ENCODE data around the gene RCAN2. TPM values are rescaled to one million over a fixed set of nuclear protein-coding genes. Genes with fewer than 3 reads are reported as not detected.

The RCAN2 gene
- total and polyA plus RNA-seq, 8 donors: 1.7 to 19.0 (median 3.4) TPM

DNA sequence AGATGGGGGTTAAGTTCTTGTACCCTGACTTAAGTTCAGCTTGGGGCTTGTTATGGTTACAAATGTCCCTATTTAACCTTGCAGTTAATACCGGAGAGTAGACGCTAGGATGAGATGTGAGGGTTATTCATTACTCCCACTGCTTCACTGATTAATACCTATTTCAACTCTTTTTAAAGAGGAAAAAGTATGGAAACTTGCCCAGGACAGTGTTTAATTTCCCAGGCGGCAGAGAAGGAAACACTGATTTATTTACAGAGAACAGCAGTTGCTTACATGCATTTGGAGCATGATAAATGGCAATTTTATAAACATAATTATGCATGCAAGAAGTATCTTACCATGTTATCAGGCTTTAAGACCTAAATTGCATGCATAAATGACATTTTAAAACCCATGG, 137.7 kb downstream of the RCAN2 start:
- H3K27me3 ChIP-seq: no peaks in the 10 kb centered on the region
- no peak for DNase-seq
- no peak overlapping the region for H3K27ac ChIP-seq
- H3K4me3 ChIP-seq: no peak overlapping the region
- TF ChIP-seq, protein P1, sequence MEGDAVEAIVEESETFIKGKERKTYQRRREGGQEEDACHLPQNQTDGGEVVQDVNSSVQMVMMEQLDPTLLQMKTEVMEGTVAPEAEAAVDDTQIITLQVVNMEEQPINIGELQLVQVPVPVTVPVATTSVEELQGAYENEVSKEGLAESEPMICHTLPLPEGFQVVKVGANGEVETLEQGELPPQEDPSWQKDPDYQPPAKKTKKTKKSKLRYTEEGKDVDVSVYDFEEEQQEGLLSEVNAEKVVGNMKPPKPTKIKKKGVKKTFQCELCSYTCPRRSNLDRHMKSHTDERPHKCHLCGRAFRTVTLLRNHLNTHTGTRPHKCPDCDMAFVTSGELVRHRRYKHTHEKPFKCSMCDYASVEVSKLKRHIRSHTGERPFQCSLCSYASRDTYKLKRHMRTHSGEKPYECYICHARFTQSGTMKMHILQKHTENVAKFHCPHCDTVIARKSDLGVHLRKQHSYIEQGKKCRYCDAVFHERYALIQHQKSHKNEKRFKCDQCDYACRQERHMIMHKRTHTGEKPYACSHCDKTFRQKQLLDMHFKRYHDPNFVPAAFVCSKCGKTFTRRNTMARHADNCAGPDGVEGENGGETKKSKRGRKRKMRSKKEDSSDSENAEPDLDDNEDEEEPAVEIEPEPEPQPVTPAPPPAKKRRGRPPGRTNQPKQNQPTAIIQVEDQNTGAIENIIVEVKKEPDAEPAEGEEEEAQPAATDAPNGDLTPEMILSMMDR (IDR thresholded peaks at IDR 0.05): no peak
- peaks cover 0 to 13% (median 4%) of the 10 kb centered on the region in 3 donors for H3K4me1 ChIP-seq
- WGBS, 2 donors: 42 to 52% methylated on average over 3 of the region's 3 CpGs
- ATAC-seq: peak in 3 of 4 donors; percentile 15 to 64 (median 53)
- no peaks in the 10 kb centered on the region for H3K36me3 ChIP-seq
- H3K9me3 ChIP-seq: no peaks in the 10 kb centered on the region
- intact Hi-C loops (cut with DNase I): no loop called here
- FAIRE-seq: no peak

DNA sequence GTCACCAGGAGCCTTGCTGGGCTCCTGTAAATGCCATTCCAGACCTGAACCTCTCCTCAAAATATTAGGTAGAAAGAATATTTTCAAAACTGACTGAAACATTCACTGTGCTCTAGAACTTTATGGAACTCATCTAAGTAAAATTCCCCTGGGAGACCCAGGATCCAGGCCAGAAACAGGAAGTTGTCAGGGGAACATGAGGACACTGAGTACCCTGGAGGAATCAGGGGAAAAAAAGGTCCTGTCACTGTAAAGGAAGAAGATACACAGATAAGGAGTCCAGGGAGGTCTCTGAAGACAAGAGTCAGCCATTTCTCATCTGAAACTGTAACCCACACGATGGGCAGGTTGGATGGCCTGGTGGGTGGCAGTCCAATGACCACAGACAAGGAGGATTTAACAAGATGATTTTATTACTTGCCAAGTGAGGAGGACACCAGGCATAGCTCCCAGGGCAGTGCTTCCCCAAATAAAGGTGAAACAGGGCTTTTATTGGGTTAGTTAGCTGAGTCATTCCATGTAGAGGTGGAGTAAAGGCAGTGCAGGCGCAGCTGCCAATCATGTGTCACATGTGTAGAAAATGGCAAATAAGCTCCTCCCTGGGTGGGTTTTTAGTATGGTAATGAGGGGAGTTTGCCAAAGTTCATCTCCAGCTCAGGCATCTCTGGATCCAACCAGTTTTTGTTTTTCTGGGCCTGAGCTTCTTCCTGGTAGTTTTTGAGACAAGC, 138.5 kb downstream of the RCAN2 start:
- DNase-seq (no peak), FAIRE-seq (no peak), ATAC-seq (no peak)
- no peaks in the 10 kb centered on the region for H3K36me3 ChIP-seq
- intact Hi-C loops (cut with DNase I): no loop called here
- no peaks in the 10 kb centered on the region for H3K9me3 ChIP-seq
- TF ChIP-seq, protein P1 (IDR thresholded peaks at IDR 0.05): no peak
- WGBS, 2 donors: 91 to 93% methylated on average over 2 of the region's 2 CpGs
- no peak overlapping the region for H3K4me3 ChIP-seq
- H3K4me1 ChIP-seq: peaks cover 0 to 5% (median 2%) of the 10 kb centered on the region in 3 donors
- H3K27me3 ChIP-seq: no peaks in the 10 kb centered on the region
- H3K27ac ChIP-seq: peak overlapping the region in 1 of 4 donors; percentile 0

DNA sequence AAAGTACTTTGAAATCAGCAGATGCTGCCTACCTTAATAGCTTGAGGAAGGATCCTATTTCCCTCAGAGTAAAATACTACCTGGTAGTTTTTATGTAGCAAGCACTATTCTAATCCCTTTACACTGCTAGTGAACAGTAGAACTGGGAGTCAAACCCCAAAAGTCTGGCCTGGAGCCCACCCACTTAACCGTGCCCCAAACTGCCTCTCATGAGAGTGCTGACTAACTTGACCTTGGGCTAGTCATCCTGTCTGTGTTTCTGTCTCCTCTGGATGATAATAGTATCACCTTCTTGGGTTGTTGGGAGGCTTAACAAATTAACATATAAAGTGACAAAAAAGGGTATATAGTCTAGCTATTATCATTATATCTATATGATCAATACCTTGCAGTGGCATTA, 140.5 kb downstream of the RCAN2 start:
- 24 to 27% methylated on average over 1 of the region's 1 CpG for WGBS, 2 donors
- DNase-seq: no peak
- ATAC-seq: no peak
- H3K9me3 ChIP-seq: no peaks in the 10 kb centered on the region
- TF ChIP-seq, protein P1 (IDR thresholded peaks at IDR 0.05): no peak
- FAIRE-seq: no peak
- H3K27ac ChIP-seq: no peak overlapping the region
- H3K36me3 ChIP-seq: no peaks in the 10 kb centered on the region
- H3K4me1 ChIP-seq: no peaks in the 10 kb centered on the region
- intact Hi-C loops (cut with DNase I): no loop called here
- no peaks in the 10 kb centered on the region for H3K27me3 ChIP-seq
- H3K4me3 ChIP-seq: no peak overlapping the region

DNA sequence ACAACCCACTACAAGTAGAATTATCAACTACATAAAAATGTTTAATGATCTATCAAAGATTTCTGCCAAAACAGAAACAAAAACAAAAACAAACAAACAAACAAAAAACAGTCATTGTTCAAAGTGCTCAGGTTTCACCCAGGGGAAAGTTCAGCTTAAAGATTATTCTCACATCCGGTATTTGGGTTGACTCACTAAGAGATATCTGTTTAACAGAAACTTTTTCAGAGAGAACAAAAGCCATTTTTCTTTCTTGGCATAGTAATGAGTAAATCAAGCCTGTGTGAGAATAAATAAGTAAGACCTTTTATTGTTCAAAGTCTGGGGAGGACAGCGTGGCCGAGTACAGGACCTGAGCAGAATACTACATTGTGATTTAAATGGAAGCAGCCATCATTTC, 143.6 kb downstream of the RCAN2 start:
- Histone ChIP-seq H3K9me3 (no peaks in the 10 kb centered on the region), H3K27ac (peak overlapping the region in 2 of 4 donors; percentile 14 to 20), H3K36me3 (no peaks in the 10 kb centered on the region), H3K27me3 (no peaks in the 10 kb centered on the region), H3K4me1 (no peaks in the 10 kb centered on the region), H3K4me3 (no peak overlapping the region)
- intact Hi-C loops (cut with DNase I): no loop called here
- FAIRE-seq (no peak), DNase-seq (no peak), ATAC-seq (peak in 2 of 4 donors; percentile 37 to 39)
- 65 to 75% methylated on average over 3 of the region's 3 CpGs for WGBS, 2 donors
- TF ChIP-seq, protein P1 (IDR thresholded peaks at IDR 0.05): no peak

DNA sequence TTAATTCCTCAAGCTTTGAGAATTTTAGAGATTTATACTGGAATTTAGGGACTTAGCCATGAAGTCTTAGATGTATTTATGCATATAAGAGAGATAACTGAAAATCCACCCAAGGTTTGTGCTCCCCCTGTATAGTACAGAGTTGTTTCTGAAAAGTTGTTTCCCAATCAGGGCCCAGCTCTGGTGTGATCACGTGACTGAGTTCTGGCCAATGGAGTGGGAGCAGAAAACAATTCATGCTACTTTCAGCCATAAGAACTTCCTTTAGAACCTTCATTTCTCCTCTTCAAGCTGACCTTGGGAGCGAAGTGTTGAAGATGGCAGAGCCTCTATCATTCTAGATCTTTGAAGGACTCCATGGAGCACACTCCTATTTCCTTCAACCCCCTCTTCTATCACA, 151.0 kb downstream of the RCAN2 start:
- no peaks in the 10 kb centered on the region for H3K36me3 ChIP-seq
- H3K27me3 ChIP-seq: no peaks in the 10 kb centered on the region
- no peak overlapping the region for H3K27ac ChIP-seq
- 91 to 94% methylated on average over 2 of the region's 2 CpGs for WGBS, 2 donors
- ATAC-seq (no peak), DNase-seq (no peak), FAIRE-seq (no peak)
- intact Hi-C loops (cut with DNase I): no loop called here
- no peaks in the 10 kb centered on the region for H3K4me1 ChIP-seq
- TF ChIP-seq, protein P1 (IDR thresholded peaks at IDR 0.05): no peak
- H3K9me3 ChIP-seq: no peaks in the 10 kb centered on the region
- no peak overlapping the region for H3K4me3 ChIP-seq

Data from pancreas (tissue), 10 donors.